Upper lobe of left lung (tissue), 4 donors: ENCODE measurements around the gene CYB5R4.

ENCODE experiments used
- CTCF ChIP-seq, 6 experiments: fragments of 450-650 bp in 4 of 6; fragments of 200-600 bp in 2 of 6; sonication (generic) in 2 of 6; IDR thresholded peaks; one replicate each; pipeline ENCODE4 v1.5.1; 2016 to 2019; ENCODE audit warnings: antibody characterized with exemption in 6 of 6
- EP300 ChIP-seq, 4 donors: sonication (generic); formaldehyde crosslinking; IDR thresholded peaks; one replicate each; pipeline ENCODE4 v1.5.1; 2017; ENCODE audit warnings: antibody characterized with exemption in 4 of 4, control low read depth in 2 of 4
- POLR2A ChIP-seq, 4 donors: fragments of 450-650 bp; IDR thresholded peaks; one replicate each; pipeline ENCODE4 v1.5.1; 2016 to 2017; ENCODE audit warnings: antibody characterized with exemption in 4 of 4, mild to moderate bottlenecking in 2 of 4
- POLR2AphosphoS5 ChIP-seq, 2 donors: sonication (generic); formaldehyde crosslinking; IDR thresholded peaks; one replicate each; pipeline ENCODE4 v1.5.1; 2017; ENCODE audit warnings: antibody characterized with exemption in 2 of 2

- TF ChIP-seq POLR2A (IDR thresholded peaks at IDR 0.05) = no peak
- TF ChIP-seq POLR2AphosphoS5 (IDR thresholded peaks at IDR 0.05) = no peak
- no peak for TF ChIP-seq CTCF (IDR thresholded peaks at IDR 0.05)
- TF ChIP-seq EP300 (IDR thresholded peaks at IDR 0.05) = no peak
These were observed 141.6 kb downstream of the CYB5R4 start for GRCh38 chr6:84001119-84001518.
